Sigmoid colon (tissue), 7 donors: ENCODE data around the gene NELFB. TPM values are rescaled to one million over a fixed set of nuclear protein-coding genes. Genes with fewer than 3 reads are reported as not detected.

Source experiments
- DNase-seq: peaks from one replicate; pipeline ENCODE4 v3.0.0-alpha.2; 2019
- H3K27ac ChIP-seq, 4 donors: fragments of 200-600 bp; sonication (generic); one replicate each; pipeline ENCODE4 v1.5.1; 2016 to 2019; ENCODE audit warnings: mild to moderate bottlenecking in 1 of 4
- H3K27me3 ChIP-seq, 3 donors: fragments of 200-600 bp; sonication (generic); one replicate each; pipeline ENCODE4 v1.5.1; 2019; ENCODE audit warnings: mild to moderate bottlenecking in 1 of 3
- H3K36me3 ChIP-seq, 4 donors: fragments of 200-600 bp; sonication (generic); one replicate each; pipeline ENCODE4 v1.5.1; 2016 to 2019
- H3K4me1 ChIP-seq, 4 donors: fragments of 200-600 bp; sonication (generic); one replicate each; pipeline ENCODE4 v1.5.1; 2017 to 2019
- H3K4me3 ChIP-seq, 4 donors: fragments of 200-600 bp; sonication (generic); one replicate each; pipeline ENCODE4 v1.5.1; 2017 to 2019; ENCODE audit warnings: mild to moderate bottlenecking in 2 of 4, moderate library complexity in 1 of 4
- H3K9me3 ChIP-seq, 4 donors: fragments of 200-600 bp in 3 of 4; sonication (generic) in 3 of 4; one replicate each; pipeline versions ENCODE4 v1.5.1 to v1.6.1; 2013 to 2019
- EP300 ChIP-seq, 4 donors: sonication (generic); formaldehyde crosslinking; IDR thresholded peaks; one replicate each; pipeline ENCODE4 v1.6.1; 2017; ENCODE audit warnings: antibody characterized with exemption in 4 of 4
- POLR2A ChIP-seq, 2 donors: fragments of 450-650 bp; IDR thresholded peaks; one replicate each; pipeline ENCODE4 v1.6.1; 2016; ENCODE audit warnings: antibody characterized with exemption in 2 of 2, mild to moderate bottlenecking in 2 of 2, moderate library complexity in 2 of 2
- POLR2AphosphoS5 ChIP-seq, 4 donors: sonication (generic); formaldehyde crosslinking; IDR thresholded peaks; one replicate each; pipeline ENCODE4 v1.6.1; 2017; ENCODE audit warnings: antibody characterized with exemption in 4 of 4
- WGBS, 2 donors: extraction: QIAGEN DNeasy Blood & Tissue Kit; methylation state at CpG; one replicate each; pipeline ENCODE4 v1.1.7; 2013; 5-methylcytosine and 5-hydroxymethylcytosine counted together
- intact Hi-C: fragments of 100-400 bp; cut with DNase I; formaldehyde crosslinking; loops from one replicate; pipeline ENCODE4 v1.15.1; 2023
- polyA plus RNA-seq, 3 donors: library from polyadenylated mRNA; stranded (reverse); fragments of 200-250 nt; gene quantifications; one replicate each; pipeline ENCODE4 v1.2.3, GENCODE V29; 2013
- total RNA-seq, 4 donors: library from RNA; depleted of rRNA; stranded (reverse); fragments of >200 nt; gene quantifications; one replicate each; pipeline ENCODE4 v1.1.0, GENCODE V29; 2016
- TF ChIP-seq, protein P1 (sequence below), 4 experiments: fragments of 450-650 bp in 3 of 4; fragments of 200-600 bp in 1 of 4; IDR thresholded peaks; one replicate each; pipeline ENCODE4 v1.5.1; 2016 to 2019; ENCODE audit warnings: antibody characterized with exemption in 4 of 4, mild to moderate bottlenecking in 3 of 4, moderate library complexity in 2 of 4
- donor health status: healthy with polysubstance abuse.
- donor health status: Bipolar disorder and iron deficiency.
- donor health status: healthy.

Gene NELFB
- total and polyA plus RNA-seq, 7 donors: 24.7 to 70.5 (median 36.5) TPM

DNA sequence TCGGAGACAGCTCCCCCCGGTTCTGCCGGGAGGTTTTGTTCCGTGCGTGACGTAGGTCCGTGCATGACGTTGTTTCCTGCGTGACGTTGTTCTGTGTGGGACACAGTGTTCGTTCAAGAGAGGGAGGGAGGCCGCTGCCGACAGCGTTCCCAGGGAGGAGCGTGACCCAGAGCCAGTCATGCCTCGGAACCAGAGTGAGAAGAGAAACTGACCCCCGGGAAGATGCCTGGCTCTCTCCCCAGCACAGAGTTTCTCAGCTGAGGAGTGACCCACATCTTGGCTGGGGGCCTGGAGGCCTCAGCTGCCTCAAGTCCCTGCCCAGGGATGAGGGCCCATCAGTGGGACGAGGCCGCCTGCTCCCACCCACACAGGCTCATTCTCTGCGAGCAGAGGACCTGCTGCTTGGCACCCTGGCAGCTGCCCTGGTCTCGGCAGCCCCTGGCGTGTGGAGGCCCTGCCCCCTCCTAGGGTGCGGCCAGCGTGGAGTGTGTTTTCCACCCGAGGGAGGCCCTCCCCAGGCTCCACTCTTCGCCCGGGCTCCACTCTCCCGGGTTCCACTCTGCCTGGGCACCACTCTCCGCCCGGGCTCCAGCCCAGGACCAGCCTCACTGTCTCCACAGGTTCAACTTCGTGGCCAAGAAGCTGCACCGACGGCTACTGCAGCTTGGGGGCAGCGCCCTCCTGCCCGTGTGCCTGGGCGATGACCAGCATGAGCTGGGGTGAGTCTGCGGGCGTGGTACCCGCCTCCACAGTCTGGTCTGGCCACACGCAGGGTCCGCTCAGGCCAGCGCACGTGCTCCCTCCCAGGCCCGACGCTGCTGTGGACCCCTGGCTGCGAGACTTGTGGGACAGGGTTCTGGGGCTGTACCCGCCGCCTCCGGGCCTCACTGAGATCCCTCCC, 41.7 kb upstream of the NELFB start:
- WGBS, 2 donors: 88 to 93% methylated on average over 49 of the region's 49 CpGs
- intact Hi-C loops: no loop called here
- peaks cover 0 to 20% (median 0%) of the 10 kb centered on the region in 4 donors for H3K36me3 ChIP-seq

DNA sequence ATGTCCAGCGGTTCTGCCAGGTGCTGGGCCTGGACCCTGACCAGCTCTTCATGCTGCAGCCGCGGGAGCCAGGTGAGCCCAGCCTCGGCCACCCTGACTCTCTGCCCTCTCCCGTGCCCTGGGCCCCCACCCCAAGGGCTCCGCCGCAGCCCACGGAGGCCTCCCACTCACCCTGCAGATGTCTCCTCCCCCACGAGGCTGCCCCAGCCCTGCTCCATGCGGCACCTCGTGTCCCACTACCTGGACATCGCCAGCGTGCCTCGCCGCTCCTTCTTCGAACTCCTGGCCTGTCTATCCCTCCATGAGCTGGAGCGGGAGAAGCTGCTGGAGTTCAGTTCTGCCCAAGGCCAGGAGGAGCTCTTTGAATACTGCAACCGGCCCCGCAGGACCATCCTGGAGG, 40.5 kb upstream of the NELFB start:
- TF ChIP-seq POLR2A (IDR thresholded peaks at IDR 0.05) (no peak), POLR2AphosphoS5 (IDR thresholded peaks at IDR 0.05) (no peak), EP300 (IDR thresholded peaks at IDR 0.05) (no peak)
- TF ChIP-seq, protein P1, sequence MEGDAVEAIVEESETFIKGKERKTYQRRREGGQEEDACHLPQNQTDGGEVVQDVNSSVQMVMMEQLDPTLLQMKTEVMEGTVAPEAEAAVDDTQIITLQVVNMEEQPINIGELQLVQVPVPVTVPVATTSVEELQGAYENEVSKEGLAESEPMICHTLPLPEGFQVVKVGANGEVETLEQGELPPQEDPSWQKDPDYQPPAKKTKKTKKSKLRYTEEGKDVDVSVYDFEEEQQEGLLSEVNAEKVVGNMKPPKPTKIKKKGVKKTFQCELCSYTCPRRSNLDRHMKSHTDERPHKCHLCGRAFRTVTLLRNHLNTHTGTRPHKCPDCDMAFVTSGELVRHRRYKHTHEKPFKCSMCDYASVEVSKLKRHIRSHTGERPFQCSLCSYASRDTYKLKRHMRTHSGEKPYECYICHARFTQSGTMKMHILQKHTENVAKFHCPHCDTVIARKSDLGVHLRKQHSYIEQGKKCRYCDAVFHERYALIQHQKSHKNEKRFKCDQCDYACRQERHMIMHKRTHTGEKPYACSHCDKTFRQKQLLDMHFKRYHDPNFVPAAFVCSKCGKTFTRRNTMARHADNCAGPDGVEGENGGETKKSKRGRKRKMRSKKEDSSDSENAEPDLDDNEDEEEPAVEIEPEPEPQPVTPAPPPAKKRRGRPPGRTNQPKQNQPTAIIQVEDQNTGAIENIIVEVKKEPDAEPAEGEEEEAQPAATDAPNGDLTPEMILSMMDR (IDR thresholded peaks at IDR 0.05): no peak
- WGBS, 2 donors: 95% methylated on average over 19 of the region's 19 CpGs
- no peak for DNase-seq
- no peak overlapping the region for H3K4me3 ChIP-seq
- intact Hi-C loops: no loop called here
- H3K27me3 ChIP-seq: no peaks in the 10 kb centered on the region
- H3K36me3 ChIP-seq: peaks cover 0 to 16% (median 0%) of the 10 kb centered on the region in 4 donors
- H3K27ac ChIP-seq: no peak overlapping the region
- no peaks in the 10 kb centered on the region for H3K9me3 ChIP-seq
- peaks cover 0 to 5% (median 0%) of the 10 kb centered on the region in 4 donors for H3K4me1 ChIP-seq

More for the DNA sequence above, 41.7 kb upstream of the NELFB start:
- no peak overlapping the region for H3K27ac ChIP-seq
- no peak for DNase-seq
- H3K4me1 ChIP-seq: peaks cover 0 to 5% (median 0%) of the 10 kb centered on the region in 4 donors
- no peaks in the 10 kb centered on the region for H3K9me3 ChIP-seq
- no peaks in the 10 kb centered on the region for H3K27me3 ChIP-seq
- no peak overlapping the region for H3K4me3 ChIP-seq
- TF ChIP-seq POLR2A (IDR thresholded peaks at IDR 0.05) (no peak), POLR2AphosphoS5 (IDR thresholded peaks at IDR 0.05) (no peak), EP300 (IDR thresholded peaks at IDR 0.05) (no peak)
- TF ChIP-seq, protein P1 (IDR thresholded peaks at IDR 0.05): no peak

DNA sequence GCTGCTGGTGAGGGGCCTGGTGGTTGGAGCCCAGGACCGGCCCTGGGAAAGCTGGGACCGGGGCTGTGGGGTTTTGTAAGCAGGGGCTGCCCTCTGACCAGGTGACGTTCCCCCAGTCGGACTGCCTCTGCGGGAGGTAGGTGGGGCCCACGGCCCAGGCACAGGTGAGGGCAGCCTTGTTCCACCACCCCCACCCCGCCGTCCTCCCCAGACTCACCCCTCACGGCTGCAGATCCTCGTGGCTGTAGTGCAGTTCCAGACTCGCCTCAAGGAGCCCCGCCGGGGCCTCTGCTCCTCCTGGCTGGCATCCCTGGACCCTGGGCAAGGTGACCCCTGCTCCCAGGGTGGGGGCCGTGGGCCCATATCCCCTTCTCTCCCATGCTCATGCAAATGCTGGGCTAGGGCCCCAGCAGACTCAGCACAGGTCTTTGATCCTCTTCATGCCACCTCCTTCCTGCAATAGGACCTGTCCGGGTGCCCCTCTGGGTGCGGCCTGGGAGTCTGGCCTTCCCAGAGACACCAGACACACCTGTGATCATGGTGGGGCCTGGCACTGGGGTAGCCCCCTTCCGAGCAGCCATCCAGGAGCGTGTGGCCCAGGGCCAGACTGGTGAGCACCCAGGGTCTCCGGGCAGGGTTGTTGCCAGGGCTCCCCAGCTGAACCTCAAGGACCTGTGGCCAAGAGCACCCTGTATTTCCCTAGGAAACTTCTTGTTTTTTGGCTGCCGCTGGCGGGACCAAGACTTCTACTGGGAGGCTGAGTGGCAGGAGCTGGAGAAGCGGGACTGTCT, 39.7 kb upstream of the NELFB start:
- intact Hi-C loops: no loop called here
- TF ChIP-seq EP300 (IDR thresholded peaks at IDR 0.05) (no peak), POLR2AphosphoS5 (IDR thresholded peaks at IDR 0.05) (no peak), POLR2A (IDR thresholded peaks at IDR 0.05) (no peak)
- TF ChIP-seq, protein P1 (IDR thresholded peaks at IDR 0.05): no peak
- Histone ChIP-seq H3K9me3 (no peaks in the 10 kb centered on the region), H3K27ac (no peak overlapping the region), H3K4me1 (peaks cover 0 to 5% (median 0%) of the 10 kb centered on the region in 4 donors), H3K36me3 (peaks cover 0 to 15% (median 0%) of the 10 kb centered on the region in 4 donors), H3K27me3 (no peaks in the 10 kb centered on the region), H3K4me3 (no peak overlapping the region)
- no peak for DNase-seq
- 93 to 96% methylated on average over 22 of the region's 22 CpGs for WGBS, 2 donors

DNA sequence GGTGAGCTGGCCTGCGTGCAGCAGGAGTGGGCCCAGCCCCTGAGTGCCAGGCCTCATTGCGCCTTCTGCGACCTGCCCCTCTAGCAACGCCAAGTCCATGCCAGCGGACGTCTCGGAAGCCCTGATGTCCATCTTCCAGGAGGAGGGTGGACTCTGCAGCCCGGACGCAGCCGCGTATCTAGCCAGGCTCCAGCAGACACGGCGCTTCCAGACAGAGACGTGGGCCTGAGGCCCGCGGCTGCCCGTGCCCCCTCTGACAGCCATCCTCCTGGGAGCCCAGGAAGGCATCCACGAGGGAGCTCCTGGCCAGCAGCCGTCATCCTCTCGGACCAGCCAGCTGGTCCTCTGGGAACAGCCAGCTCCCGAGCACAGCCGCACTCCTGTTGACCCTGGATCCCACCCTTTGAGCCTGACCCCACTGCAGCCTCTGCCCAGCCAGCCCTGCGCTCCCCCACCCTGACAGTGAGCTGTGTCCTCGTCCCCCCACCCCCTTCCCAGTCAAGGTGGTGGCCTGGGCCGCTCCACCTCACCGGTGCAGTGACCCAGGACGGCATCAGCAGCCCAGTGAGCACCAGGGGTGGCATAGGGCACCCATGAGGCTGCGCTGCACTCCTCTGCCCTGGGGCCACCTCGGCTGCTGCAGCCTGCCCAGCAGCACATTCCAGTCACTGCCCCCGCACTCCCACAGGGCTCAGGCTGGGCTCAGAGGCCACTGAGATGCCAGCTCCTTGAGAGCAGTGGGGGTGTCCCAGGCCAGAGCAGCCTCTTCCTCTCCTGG, 38.8 kb upstream of the NELFB start:
- H3K4me3 ChIP-seq: no peak overlapping the region
- no peaks in the 10 kb centered on the region for H3K27me3 ChIP-seq
- TF ChIP-seq, protein P1 (IDR thresholded peaks at IDR 0.05): no peak
- TF ChIP-seq POLR2AphosphoS5 (IDR thresholded peaks at IDR 0.05) (no peak), EP300 (IDR thresholded peaks at IDR 0.05) (no peak), POLR2A (IDR thresholded peaks at IDR 0.05) (no peak)
- H3K4me1 ChIP-seq: peaks cover 0 to 11% (median 4%) of the 10 kb centered on the region in 4 donors
- no peak overlapping the region for H3K27ac ChIP-seq
- peaks cover 0 to 15% (median 0%) of the 10 kb centered on the region in 4 donors for H3K36me3 ChIP-seq
- intact Hi-C loops: no loop called here
- H3K9me3 ChIP-seq: no peaks in the 10 kb centered on the region
- WGBS, 2 donors: 92 to 95% methylated on average over 30 of the region's 30 CpGs
- no peak for DNase-seq
